ENCODE data around the gene CHSY3.
A peak's percentile ranks its signal among the peaks of the same experiment; 100 is the strongest.

Gene CHSY3

DNA sequence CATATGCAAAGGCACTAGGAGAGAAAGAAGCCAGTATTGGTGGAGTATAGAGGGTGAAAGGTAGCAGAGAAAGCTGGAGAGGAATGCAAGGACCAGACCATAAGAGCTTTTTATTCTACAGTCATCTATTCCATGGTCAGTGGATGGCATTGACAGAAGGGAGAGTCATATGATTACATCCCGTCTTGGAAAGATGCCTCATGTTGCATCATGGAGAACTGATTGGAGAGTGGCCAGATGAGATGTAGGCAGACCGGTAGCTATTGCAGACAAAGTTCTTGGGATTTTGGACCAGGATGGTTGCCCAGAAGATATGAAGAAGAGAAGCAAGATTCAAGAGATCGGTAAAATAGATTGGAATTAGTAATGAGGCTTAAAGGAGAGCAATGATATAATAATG is 260.7 kb downstream of the CHSY3 start:
- Histone ChIP-seq H3K27me3 (replicated peaks) (no peaks in the 10 kb centered on the region), H3K4me3 (ENCODE audit: low read depth, low read length) (no peak overlapping the region), H3K36me3 (replicated peaks) (no peaks in the 10 kb centered on the region), H3K27ac (no peak overlapping the region)
- peak; percentile 55 for DNase-seq
- in situ Hi-C loops (cut with HindIII; ENCODE audit: low pct_ligation_motif_present, low sequenced_read_pairs) = no loop called here
- TF ChIP-seq, protein P1, sequence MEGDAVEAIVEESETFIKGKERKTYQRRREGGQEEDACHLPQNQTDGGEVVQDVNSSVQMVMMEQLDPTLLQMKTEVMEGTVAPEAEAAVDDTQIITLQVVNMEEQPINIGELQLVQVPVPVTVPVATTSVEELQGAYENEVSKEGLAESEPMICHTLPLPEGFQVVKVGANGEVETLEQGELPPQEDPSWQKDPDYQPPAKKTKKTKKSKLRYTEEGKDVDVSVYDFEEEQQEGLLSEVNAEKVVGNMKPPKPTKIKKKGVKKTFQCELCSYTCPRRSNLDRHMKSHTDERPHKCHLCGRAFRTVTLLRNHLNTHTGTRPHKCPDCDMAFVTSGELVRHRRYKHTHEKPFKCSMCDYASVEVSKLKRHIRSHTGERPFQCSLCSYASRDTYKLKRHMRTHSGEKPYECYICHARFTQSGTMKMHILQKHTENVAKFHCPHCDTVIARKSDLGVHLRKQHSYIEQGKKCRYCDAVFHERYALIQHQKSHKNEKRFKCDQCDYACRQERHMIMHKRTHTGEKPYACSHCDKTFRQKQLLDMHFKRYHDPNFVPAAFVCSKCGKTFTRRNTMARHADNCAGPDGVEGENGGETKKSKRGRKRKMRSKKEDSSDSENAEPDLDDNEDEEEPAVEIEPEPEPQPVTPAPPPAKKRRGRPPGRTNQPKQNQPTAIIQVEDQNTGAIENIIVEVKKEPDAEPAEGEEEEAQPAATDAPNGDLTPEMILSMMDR (IDR thresholded peaks at IDR 0.05; ENCODE audit: low read depth, low read length, missing control alignments) = no peak

DNA sequence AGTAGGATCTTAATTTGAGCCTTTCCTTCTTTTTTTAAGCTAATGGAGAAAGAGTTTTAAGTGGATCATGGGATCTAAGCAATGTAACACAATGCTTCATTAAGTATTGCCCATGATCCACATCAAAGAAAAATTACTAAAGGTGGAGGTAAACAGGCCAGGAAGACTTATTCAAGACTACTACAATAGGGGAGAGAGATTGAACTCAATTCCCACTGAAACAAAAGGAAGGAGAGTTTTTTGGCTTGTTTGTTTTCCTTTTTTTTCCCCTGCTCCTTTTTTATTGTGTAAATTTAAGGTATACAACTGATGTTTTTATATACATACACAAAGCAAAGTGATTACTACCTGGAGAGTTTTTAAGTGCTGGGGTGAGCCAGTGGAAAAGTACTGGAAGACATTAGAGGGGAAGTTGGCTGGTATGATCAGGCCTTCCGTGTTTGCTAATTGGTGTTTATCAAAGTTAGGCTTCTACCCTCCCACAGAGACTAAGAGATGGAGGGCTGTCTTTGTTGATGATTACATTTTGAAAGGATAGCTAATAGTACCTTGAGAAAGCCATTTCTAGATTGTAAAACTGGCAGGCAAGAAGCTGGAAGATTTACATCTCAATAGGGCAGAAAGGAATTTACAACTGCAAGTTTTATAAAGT is 262.7 kb downstream of the CHSY3 start:
- H3K36me3 ChIP-seq (replicated peaks) = no peaks in the 10 kb centered on the region
- TF ChIP-seq, protein P1 (IDR thresholded peaks at IDR 0.05; ENCODE audit: low read depth, low read length, missing control alignments) = no peak
- no peak overlapping the region for H3K4me3 ChIP-seq (ENCODE audit: low read depth, low read length)
- H3K27ac ChIP-seq = no peak overlapping the region
- no peaks in the 10 kb centered on the region for H3K27me3 ChIP-seq (replicated peaks)
- in situ Hi-C loops (cut with HindIII; ENCODE audit: low pct_ligation_motif_present, low sequenced_read_pairs) = no loop called here
- DNase-seq = no peak

DNA sequence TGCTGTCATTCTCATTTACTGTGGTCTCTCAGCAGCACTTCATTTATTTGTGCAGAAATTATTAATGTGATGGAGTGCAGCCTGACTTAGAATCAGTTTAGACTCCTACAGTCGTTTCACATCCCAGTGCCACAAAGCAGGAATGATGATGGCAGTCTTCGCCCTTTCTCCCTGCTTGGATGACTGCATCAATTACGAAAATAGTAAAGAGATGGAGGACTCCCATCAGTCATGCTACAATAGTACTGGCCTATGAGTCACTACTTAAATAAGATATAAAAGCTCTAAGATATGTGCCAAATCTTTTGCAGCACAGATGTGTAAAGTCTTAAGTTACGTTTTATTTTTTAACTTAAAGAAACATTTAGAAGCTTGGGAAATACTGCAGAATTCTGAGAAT is 263.9 kb downstream of the CHSY3 start:
- Histone ChIP-seq H3K36me3 (replicated peaks) (no peaks in the 10 kb centered on the region), H3K4me3 (ENCODE audit: low read depth, low read length) (no peak overlapping the region), H3K27ac (no peak overlapping the region), H3K27me3 (replicated peaks) (no peaks in the 10 kb centered on the region)
- in situ Hi-C loops (cut with HindIII; ENCODE audit: low pct_ligation_motif_present, low sequenced_read_pairs) = no loop called here
- TF ChIP-seq, protein P1 (IDR thresholded peaks at IDR 0.05; ENCODE audit: low read depth, low read length, missing control alignments) = no peak
- DNase-seq = peak; percentile 40

DNA sequence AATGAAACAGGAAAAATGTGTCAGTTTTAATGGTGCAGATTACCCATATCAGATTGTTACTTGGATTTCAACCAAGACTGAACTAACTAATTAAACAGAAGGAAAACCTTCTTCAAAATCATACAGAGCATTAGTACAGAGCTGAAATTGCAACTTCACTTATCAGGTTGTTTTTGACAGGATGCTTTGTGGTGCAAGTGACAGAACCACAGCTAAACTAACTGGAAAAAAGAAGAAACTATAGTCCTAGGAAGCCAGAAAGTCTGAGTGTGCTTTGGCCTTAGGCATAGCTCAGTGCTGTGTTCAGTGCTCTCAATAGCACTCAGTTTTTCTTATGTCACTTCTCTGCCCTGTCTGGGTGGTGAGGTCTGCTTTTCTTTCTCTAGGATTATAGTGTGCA is 267.4 kb downstream of the CHSY3 start:
- TF ChIP-seq, protein P1 (IDR thresholded peaks at IDR 0.05; ENCODE audit: low read depth, low read length, missing control alignments) = no peak
- Histone ChIP-seq H3K27me3 (replicated peaks) (no peaks in the 10 kb centered on the region), H3K4me3 (ENCODE audit: low read depth, low read length) (no peak overlapping the region), H3K27ac (no peak overlapping the region), H3K36me3 (replicated peaks) (no peaks in the 10 kb centered on the region)
- in situ Hi-C loops (cut with HindIII; ENCODE audit: low pct_ligation_motif_present, low sequenced_read_pairs) = no loop called here
- no peak for DNase-seq

DNA sequence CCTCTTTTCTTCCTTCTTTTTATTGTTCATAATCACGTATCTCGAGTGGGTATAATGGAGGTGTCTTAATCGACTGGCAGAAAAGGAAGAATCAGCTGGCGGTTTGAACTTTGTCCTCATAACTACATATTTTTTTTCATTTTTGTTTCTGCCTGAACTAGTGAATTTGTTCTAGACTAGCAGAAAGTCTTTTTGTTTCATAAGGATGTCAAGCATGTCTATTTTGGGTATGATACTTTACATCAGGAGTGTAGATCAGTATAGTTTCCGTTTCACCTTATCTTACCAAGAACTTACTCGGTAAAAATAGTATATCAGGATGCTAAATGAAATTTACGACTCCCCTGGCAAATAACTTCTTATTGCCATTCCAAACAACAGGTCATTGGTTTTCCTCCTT is 278.9 kb downstream of the CHSY3 start:
- Histone ChIP-seq H3K4me3 (ENCODE audit: low read depth, low read length) (no peak overlapping the region), H3K27me3 (replicated peaks) (no peaks in the 10 kb centered on the region), H3K36me3 (replicated peaks) (no peaks in the 10 kb centered on the region), H3K27ac (no peak overlapping the region)
- DNase-seq = no peak
- in situ Hi-C loops (cut with HindIII; ENCODE audit: low pct_ligation_motif_present, low sequenced_read_pairs) = no loop called here
- TF ChIP-seq, protein P1 (IDR thresholded peaks at IDR 0.05; ENCODE audit: low read depth, low read length, missing control alignments) = no peak

DNA sequence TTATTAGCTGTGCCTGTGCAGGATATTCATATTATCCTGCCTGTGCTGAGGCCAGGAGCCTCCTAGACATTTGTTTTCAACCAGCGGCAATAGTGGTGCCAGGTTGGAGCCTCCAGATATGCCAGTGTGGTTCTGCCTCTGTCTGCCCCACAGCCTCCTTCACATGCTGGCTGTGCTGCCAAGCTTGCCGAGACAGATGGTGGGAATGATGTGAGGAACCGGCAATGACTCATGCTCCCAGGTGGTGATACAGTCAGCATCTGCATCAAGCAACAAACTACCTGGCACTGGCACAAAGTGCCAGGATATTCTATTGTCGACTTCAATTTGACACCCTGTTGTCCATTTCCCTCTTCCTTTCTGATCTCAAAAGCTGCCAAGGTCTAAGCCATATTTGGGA is 285.7 kb downstream of the CHSY3 start:
- in situ Hi-C loops (cut with HindIII; ENCODE audit: low pct_ligation_motif_present, low sequenced_read_pairs) = no loop called here
- TF ChIP-seq, protein P1 (IDR thresholded peaks at IDR 0.05; ENCODE audit: low read depth, low read length, missing control alignments) = no peak
- no peaks in the 10 kb centered on the region for H3K27me3 ChIP-seq (replicated peaks)
- DNase-seq = no peak
- no peaks in the 10 kb centered on the region for H3K36me3 ChIP-seq (replicated peaks)
- H3K27ac ChIP-seq = no peak overlapping the region
- no peak overlapping the region for H3K4me3 ChIP-seq (ENCODE audit: low read depth, low read length)
